ENCODE data around the gene AKR1C8.
A peak's percentile ranks its signal among the peaks of the same experiment; 100 is the strongest.
"Not testable (repeated sequence)": the region's sequence is repeated elsewhere in the genome, so short reads cannot be mapped to it uniquely, and the experiment has no call there.

The AKR1C8 gene

DNA sequence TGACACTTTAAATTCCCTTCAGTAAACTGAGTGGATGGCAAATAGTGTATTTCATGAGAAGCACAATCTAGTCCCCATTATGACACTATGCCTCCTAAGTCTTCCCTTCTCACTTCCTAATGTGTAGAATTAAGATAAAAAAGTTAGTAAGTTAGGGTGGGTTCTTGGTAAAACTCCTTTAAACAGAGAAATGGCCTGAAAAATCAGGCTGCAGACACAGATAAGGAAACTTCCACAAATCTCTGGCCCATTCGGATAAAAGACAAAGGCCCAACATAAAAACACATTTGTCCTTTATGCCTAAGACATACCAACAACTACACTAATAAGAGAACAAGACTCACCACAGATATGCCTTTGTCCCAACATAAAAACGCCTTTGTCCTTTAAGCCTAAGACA, 21.5 kb downstream of the AKR1C8 start:
- DNase-seq: no peak

DNA sequence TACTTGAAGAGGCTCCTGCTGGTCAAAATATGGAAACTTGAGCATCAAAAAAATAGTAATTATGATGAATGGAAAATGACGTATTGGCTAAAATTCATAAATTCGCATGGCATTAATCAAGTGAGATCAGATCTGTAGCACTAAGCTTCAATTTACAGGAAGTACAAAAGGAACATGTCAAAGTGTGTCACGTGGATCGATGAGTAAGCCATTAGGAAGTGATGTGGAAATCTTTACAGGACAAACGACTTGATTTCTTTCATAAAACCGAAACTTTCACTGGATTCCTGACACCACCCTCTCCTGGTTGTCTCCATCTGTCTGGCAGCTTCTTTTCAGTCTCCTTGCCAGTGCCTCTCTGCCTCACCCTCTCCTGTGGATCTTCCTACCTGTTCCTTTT, 25.8 kb downstream of the AKR1C8 start:
- peak; percentile 25 to 32 for DNase-seq

DNA sequence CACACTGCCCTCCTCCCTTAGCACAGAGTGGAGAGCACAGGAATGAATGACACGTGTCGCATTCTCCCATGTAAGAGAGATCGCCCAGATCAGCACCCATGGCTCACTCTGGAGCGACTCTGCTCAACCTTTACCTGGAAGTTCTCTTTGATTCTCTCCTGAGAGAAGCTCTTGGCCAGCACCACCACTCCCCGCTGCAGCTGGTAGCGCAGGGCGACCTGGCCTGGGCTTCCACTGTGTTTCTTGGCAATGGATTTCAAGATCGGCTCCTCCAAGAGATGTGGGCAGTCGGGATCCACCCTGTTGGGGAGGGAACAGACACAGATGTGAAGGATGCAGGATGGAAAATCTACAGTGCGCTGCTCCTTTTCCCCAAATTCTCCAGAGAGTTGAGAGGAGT, 27.4 kb downstream of the AKR1C8 start:
- DNase-seq: no peak

DNA sequence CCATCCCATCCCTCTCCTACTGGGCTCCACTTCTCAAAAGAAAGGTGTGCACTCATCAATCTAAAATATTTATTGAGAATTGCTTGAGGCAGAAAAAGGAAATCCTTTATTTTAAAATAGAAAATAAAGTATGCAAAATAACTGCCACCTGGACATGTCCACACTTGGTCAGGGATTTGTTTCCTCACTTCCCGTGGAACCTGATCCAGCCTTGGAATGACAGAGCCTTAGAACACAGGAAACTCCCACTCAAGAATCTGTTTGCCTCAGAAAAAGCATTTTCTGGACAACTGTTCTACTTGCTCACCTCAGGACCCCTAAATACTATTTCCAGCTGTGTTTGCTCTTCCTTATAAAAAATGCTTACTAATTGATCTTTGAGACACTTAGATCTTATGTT, 29.0 kb downstream of the AKR1C8 start:
- no peak for DNase-seq

- DNase-seq: no peak
These were observed 33.9 kb downstream of the AKR1C8 start for GRCh38 chr10:5151076-5151475.

- no peak for DNase-seq
These were observed 36.3 kb downstream of the AKR1C8 start for GRCh38 chr10:5148678-5149032.

GRCh38 chr10:5147981-5148677, 36.8 kb downstream of the AKR1C8 start:
- DNase-seq: no peak

DNA sequence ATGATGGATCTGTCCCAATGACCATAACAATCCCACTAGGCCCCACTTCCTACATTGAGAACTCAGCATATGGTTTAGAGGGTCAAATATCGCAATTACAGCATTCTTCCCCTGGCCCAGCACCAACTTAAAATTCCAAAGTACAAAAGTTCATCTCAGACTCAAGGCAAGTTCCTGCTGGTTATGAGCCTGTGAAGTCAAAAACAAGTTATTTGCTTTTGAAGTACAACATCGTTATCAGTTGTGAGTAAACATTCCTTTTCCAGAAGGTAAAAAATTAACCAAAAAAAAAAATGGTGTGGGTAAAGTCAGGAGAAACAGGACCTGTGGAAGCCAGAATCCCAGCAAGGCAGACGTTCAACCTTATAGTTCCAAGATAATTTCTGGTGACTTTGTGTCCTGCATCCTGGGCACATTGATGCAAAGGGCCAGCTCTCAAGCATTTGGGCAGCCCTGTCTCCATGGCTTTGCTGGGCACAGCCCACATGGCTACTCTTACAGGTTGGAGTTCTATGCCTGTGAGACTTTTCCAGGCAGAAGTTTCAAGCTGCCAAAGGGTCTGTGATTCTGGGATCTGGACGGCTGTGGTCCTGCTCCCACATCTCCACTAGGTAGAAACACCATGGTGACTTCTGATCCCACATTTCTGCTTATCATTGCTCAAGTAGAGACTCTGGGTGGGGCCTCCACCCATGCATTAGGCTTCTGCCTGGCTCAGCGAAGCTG, 37.5 kb downstream of the AKR1C8 start:
- DNase-seq: no peak

DNA sequence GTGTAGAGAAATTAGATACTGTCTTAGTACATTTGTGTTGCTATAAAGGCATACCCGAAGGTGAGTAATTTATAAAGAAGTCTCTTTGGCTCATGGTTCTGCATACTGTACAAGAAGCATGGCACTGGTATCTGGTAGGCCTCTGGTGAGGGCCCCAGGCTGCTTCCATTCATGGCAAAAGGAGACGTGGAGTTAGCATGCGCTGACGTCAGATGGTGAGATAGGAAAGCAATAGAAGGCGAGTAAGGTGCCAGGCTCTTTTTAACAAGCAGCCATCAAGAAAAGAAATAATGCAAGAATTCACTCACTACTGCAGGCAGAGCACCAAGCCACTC, 38.1 kb downstream of the AKR1C8 start:
- no peak for DNase-seq

DNA sequence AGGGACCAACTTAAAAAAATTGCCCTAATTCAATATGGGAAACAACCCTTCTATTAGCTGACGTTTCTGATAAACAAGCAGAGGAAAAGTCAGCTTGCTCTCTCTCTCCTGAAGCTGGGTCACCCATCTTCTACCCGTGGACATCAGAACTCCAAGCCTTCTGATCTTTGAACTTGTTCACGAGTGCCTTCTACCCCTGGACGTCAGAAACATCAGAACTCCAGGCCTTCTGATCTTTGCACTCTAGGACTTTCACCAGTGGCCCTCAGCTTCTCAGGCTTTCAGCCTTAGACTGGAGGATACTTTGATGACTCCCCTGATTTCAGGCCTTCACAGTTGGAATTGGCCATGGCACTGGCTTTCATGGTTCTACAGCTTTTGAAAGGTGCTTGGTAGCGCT, 41.8 kb downstream of the AKR1C8 start:
- no peak for DNase-seq

DNA sequence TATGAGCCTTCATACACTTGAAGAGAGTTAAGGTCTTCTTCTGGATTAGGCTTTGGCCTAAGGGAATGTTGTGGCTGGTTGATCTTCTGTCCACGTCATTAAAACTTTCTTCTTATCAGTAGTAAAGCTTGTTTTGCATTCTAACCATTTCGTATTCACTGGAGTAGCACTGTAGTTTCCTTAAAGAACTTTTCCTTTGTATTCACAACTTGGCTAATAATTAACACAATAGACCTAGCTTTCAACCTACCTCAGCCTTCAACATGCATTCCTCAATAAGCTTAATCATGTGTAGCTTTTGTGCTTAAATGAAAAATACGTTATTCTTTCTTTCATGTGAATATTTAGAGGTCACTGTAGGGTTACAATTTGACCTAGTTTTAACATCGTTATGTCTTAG, 42.8 kb downstream of the AKR1C8 start:
- DNase-seq: no peak

- DNase-seq: not testable (repeated sequence)
These were observed 47.3 kb downstream of the AKR1C8 start for GRCh38 chr10:5137699-5138098.

- DNase-seq: no peak
These were observed 48.4 kb downstream of the AKR1C8 start for GRCh38 chr10:5136468-5137087.

GRCh38 chr10:5135581-5135980, 49.4 kb downstream of the AKR1C8 start:
- no peak for DNase-seq

DNA sequence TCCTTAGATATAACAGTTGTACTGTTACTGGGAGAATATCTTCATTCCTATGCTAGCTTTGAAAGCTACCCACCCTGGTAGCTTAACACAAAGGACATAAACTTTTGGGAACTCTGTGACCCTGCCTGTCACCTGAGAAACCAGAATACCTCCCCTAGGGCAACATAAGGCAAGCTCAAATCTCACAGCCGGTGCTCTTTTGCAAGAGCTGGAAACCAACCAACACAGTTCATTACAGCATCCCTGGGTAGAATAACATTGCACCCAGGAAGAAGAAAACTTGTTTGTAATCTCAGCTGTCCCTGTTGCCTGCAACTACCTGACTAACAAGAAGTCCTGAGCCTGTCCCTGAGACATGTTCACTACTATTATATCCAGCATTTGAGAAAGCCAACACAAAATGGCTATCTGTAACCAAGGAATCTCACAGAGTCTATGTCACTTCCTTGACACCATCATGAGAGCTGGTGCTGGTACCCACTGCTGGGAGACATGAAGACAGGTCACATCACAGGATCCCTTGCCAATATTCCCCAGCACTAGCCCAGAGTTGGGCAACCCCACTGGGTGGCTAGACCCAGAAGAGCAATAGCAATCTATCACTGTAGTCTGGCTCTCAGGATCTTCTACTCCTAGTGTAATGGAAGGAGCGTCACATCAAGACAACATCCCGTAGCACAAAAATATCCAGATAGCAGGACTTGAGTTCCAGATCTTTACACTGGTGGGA, 59.5 kb downstream of the AKR1C8 start:
- no peak for DNase-seq

DNA sequence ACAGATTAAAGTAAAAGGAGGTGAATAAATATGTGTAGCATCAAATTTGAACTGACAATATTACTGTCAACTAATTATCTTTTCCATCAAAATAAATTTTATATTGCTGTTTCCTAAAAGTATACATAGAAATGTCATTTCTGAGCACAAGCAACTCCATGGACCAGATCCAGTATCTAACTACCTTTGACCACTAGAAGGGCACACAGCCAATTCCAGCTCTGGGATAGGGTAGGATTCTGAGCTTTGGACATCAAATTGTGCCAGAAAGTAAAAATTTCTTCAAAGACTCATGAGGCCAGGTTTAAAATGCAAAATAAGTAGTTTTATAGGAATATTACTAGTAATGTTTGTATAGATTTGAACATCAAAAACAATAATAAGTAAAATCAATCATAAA, 61.1 kb downstream of the AKR1C8 start:
- DNase-seq: no peak

DNA sequence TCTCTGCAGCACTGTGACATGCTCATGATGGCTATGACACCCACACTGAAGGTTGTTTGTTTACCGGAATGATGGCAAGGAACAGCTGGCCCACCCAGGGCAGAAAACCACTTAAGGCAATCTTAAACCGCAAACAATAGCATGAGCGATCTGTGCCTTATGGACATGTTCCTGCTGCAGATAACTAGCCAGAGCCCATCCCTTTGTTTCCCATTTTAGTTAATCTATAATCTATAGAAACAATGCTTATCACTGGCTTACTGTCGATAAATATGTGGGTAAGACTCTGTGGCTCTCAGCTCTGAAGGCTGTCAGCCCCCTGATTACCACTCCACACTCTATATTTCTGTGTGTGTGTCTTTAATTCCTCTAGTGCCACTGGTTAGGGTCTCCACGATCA, 65.0 kb downstream of the AKR1C8 start:
- not testable (repeated sequence) for DNase-seq

GRCh38 chr10:5117026-5117425, 67.9 kb downstream of the AKR1C8 start:
- no peak for DNase-seq

GRCh38 chr10:5116621-5117020, 68.3 kb downstream of the AKR1C8 start:
- DNase-seq: no peak

GRCh38 chr10:5109861-5110260, 75.1 kb downstream of the AKR1C8 start:
- not testable (repeated sequence) for DNase-seq

GRCh38 chr10:5108658-5109416, 76.1 kb downstream of the AKR1C8 start:
- DNase-seq: no peak

- DNase-seq: no peak
These were observed 77.0 kb downstream of the AKR1C8 start for GRCh38 chr10:5107860-5108526.
